NOMO-1 treated with dmso at 0.1 percent for 144 hours (cell line): Measurements from ENCODE around the gene C5AR1.
"Not testable (repeated sequence)": the region's sequence is repeated elsewhere in the genome, so short reads cannot be mapped to it uniquely, and the experiment has no call there.

Experiments used
- DNase-seq: peaks from one replicate; lab custom pipeline; 2025; ENCODE audit not compliant: unreplicated experiment; lab: John Stamatoyannopoulos, UW

Gene C5AR1

GRCh38 chr19:47283405-47284059 lies 26.1 kb upstream of the C5AR1 start:
- peak; percentile 30 for DNase-seq

GRCh38 chr19:47284324-47284899 lies 25.2 kb upstream of the C5AR1 start:
- DNase-seq = peak; percentile 38

- DNase-seq = peak; percentile 52
Measured at GRCh38 chr19:47296036-47296435, 13.6 kb upstream of the C5AR1 start.

GRCh38 chr19:47300867-47301266 lies 8.8 kb upstream of the C5AR1 start:
- not testable (repeated sequence) for DNase-seq

GRCh38 chr19:47302249-47302648 lies 7.4 kb upstream of the C5AR1 start:
- no peak for DNase-seq

- DNase-seq = no peak
Measured at GRCh38 chr19:47303966-47304365, 5.7 kb upstream of the C5AR1 start.

- peak; percentile 19 for DNase-seq
Measured at GRCh38 chr19:47305309-47305751, 4.3 kb upstream of the C5AR1 start.

- DNase-seq = no peak
Measured at GRCh38 chr19:47306303-47306702, 3.4 kb upstream of the C5AR1 start.

GRCh38 chr19:47309038-47309437 lies 623 bp upstream of the C5AR1 start:
- DNase-seq = no peak

- DNase-seq = no peak
Measured at GRCh38 chr19:47310323-47310722, 662 bp downstream of the C5AR1 start.

GRCh38 chr19:47310819-47311218 lies 1.2 kb downstream of the C5AR1 start:
- peak; percentile 67 for DNase-seq

GRCh38 chr19:47312366-47313006 lies 2.8 kb downstream of the C5AR1 start:
- no peak for DNase-seq

- no peak for DNase-seq
Measured at GRCh38 chr19:47313754-47314295, 4.2 kb downstream of the C5AR1 start.

- peak; percentile 94 for DNase-seq
Measured at GRCh38 chr19:47315125-47315821, 5.6 kb downstream of the C5AR1 start.

GRCh38 chr19:47316513-47316912 lies 6.9 kb downstream of the C5AR1 start:
- no peak for DNase-seq

- no peak for DNase-seq
Measured at GRCh38 chr19:47319923-47320871, 10.5 kb downstream of the C5AR1 start.

GRCh38 chr19:47321630-47322029 lies 12.0 kb downstream of the C5AR1 start:
- DNase-seq = no peak

GRCh38 chr19:47322058-47322457 lies 12.4 kb downstream of the C5AR1 start:
- no peak for DNase-seq

- no peak for DNase-seq
Measured at GRCh38 chr19:47323409-47323808, 13.7 kb downstream of the C5AR1 start.

- no peak for DNase-seq
Measured at GRCh38 chr19:47323872-47324271, 14.2 kb downstream of the C5AR1 start.
